Right lobe of liver (tissue), 6 donors: ENCODE data around the gene SLC24A5. TPM values are rescaled to one million over a fixed set of nuclear protein-coding genes. Genes with fewer than 3 reads are reported as not detected.
A peak's percentile ranks its signal among the peaks of the same experiment; 100 is the strongest.

Experiments used
- ATAC-seq, 4 donors: fragments of 200-7000 bp; cut with Tn5 transposase; one replicate each; pipeline ENCODE4 v1.9.1; 2020; ENCODE audit warnings: mild to moderate bottlenecking in 4 of 4, moderate library complexity in 4 of 4
- DNase-seq, 3 donors: peaks; one replicate each; pipeline ENCODE4 v3.0.0-alpha.2; 2020
- H3K27ac ChIP-seq, 3 donors: fragments of 200-600 bp; one replicate each; pipeline ENCODE4 v1.8.0; 2022
- H3K27me3 ChIP-seq, 2 donors: fragments of 200-600 bp; one replicate each; pipeline ENCODE4 v1.8.0; 2022
- H3K36me3 ChIP-seq, 4 donors: fragments of 200-600 bp; sonication (generic) in 1 of 4; one replicate each; pipeline versions ENCODE4 v1.5.1 to v1.8.0; 2017 to 2022; ENCODE audit warnings: control low read depth in 1 of 4
- H3K4me1 ChIP-seq, 4 donors: fragments of 200-600 bp; sonication (generic) in 1 of 4; one replicate each; pipeline versions ENCODE4 v1.5.1 to v1.8.0; 2017 to 2022; ENCODE audit warnings: control low read depth in 1 of 4
- H3K4me3 ChIP-seq, 3 donors: fragments of 200-600 bp; one replicate each; pipeline ENCODE4 v1.8.0; 2022
- H3K9me3 ChIP-seq, 4 donors: fragments of 200-600 bp; sonication (generic) in 1 of 4; one replicate each; pipeline versions ENCODE4 v1.5.1 to v1.8.0; 2017 to 2022; ENCODE audit warnings: control low read depth in 1 of 4
- CTCF ChIP-seq, 4 donors: fragments of 200-600 bp in 3 of 4; fragments of 450-650 bp in 1 of 4; IDR thresholded peaks; one replicate each; pipeline versions ENCODE4 v1.5.1 to v1.8.0; 2016 to 2022; ENCODE audit warnings: antibody characterized with exemption in 4 of 4, mild to moderate bottlenecking in 2 of 4
- POLR2A ChIP-seq: fragments of 450-650 bp; IDR thresholded peaks from one replicate; pipeline ENCODE4 v1.6.1; 2017; ENCODE audit warnings: antibody characterized with exemption, mild to moderate bottlenecking
- WGBS: methylation state at CpG from one replicate; pipeline ENCODE4 v1.1.6; 2018; ENCODE audit warnings: low coverage, low lambda C conversion rate; ENCODE audit not compliant: insufficient coverage; ENCODE audit errors: missing lambda C conversion rate; 5-methylcytosine and 5-hydroxymethylcytosine counted together
- intact Hi-C, 2 donors: fragments of 100-400 bp; cut with DNase I; formaldehyde crosslinking; loops; one replicate each; pipeline versions ENCODE4 v1.11.2 to v1.14.1; 2022
- total RNA-seq, 6 experiments: library from RNA; depleted of rRNA in 2 of 6; stranded (reverse); fragments of >200 nt in 2 of 6; fragmentation: NEBNext Ultra II Directional in 3 of 6; extraction: Animal tissue kit (Norgen Biotek cat#: 25700) in 3 of 6; gene quantifications; one replicate each; pipeline versions ENCODE4 v1.1.0 to v1.2.4, GENCODE V29; 2016 to 2023
- donor health status: DM: no; HTN: yes; CAD: no.
- donor health status: DM: no; HTN: no; CAD: no.
- donor health status: DM: no; HTN: no; CAD: no.
- donor health status: DM: no; HTN: yes; CAD: no.
- donor health status: DM: no; HTN: yes; CAD: no.

The SLC24A5 gene
- total RNA-seq, 6 experiments from 2014 or later = not detected

- intact Hi-C loops = no loop called here
- H3K4me3 ChIP-seq = no peak overlapping the region
- 57% methylated on average over 4 of the region's 4 CpGs for WGBS
- peaks cover 0 to 5% of the 10 kb centered on the region in 2 donors for H3K27me3 ChIP-seq
- TF ChIP-seq CTCF (IDR thresholded peaks at IDR 0.05) = no peak
- no peak for TF ChIP-seq POLR2A
- H3K9me3 ChIP-seq = no peaks in the 10 kb centered on the region
- H3K27ac ChIP-seq = no peak overlapping the region
- H3K4me1 ChIP-seq = no peaks in the 10 kb centered on the region
- no peaks in the 10 kb centered on the region for H3K36me3 ChIP-seq
- DNase-seq (no peak), ATAC-seq (no peak)
Measured at GRCh38 chr15:48176112-48176511, 55.3 kb downstream of the SLC24A5 start.

GRCh38 chr15:48176957-48177356 lies 56.2 kb downstream of the SLC24A5 start:
- Histone ChIP-seq H3K27me3 (peaks cover 0 to 5% of the 10 kb centered on the region in 2 donors), H3K4me1 (no peaks in the 10 kb centered on the region), H3K36me3 (no peaks in the 10 kb centered on the region), H3K27ac (no peak overlapping the region), H3K4me3 (no peak overlapping the region), H3K9me3 (no peaks in the 10 kb centered on the region)
- 80% methylated on average over 2 of the region's 2 CpGs for WGBS
- TF ChIP-seq POLR2A (no peak), CTCF (IDR thresholded peaks at IDR 0.05) (no peak)
- DNase-seq (no peak), ATAC-seq (no peak)
- intact Hi-C loops = no loop called here

GRCh38 chr15:48177383-48177765 lies 56.6 kb downstream of the SLC24A5 start:
- H3K36me3 ChIP-seq = no peaks in the 10 kb centered on the region
- peak overlapping the region; percentile 15 to 42 (median 25) for H3K4me3 ChIP-seq
- no peak for TF ChIP-seq POLR2A
- no peak for TF ChIP-seq CTCF (IDR thresholded peaks at IDR 0.05)
- intact Hi-C loops = no loop called here
- DNase-seq (no peak), ATAC-seq (no peak)
- H3K4me1 ChIP-seq = no peaks in the 10 kb centered on the region
- no peaks in the 10 kb centered on the region for H3K9me3 ChIP-seq
- peaks cover 0 to 5% of the 10 kb centered on the region in 2 donors for H3K27me3 ChIP-seq
- WGBS = 7% methylated on average over 10 of the region's 10 CpGs
- H3K27ac ChIP-seq = no peak overlapping the region

GRCh38 chr15:48177766-48178647 lies 57.2 kb downstream of the SLC24A5 start, which contains the start of gene MYEF2:
Gene MYEF2 (minus strand): TSS chr15:48178295. CDS start chr15:48178237, 58 bp downstream.
- WGBS = 7% methylated on average over 9 of the region's 71 CpGs
- DNase-seq (peak in 2 of 3 donors; percentile 18 to 59), ATAC-seq (peak in 3 of 4 donors; percentile 27 to 39 (median 30))
- no peak within 1 kb of the TSS for H3K27ac ChIP-seq
- H3K4me3 ChIP-seq = peak within 1 kb of the TSS; percentile 15 to 42 (median 25)
- TF ChIP-seq CTCF (IDR thresholded peaks at IDR 0.05) = no peak
- H3K9me3 ChIP-seq = no peaks in the 10 kb centered on the region
- no peaks in the 10 kb centered on the region for H3K36me3 ChIP-seq
- H3K4me1 ChIP-seq = no peaks in the 10 kb centered on the region
- intact Hi-C loops = no loop called here
- peaks cover 0 to 5% of the 10 kb centered on the region in 2 donors for H3K27me3 ChIP-seq
